Activated CD4-positive, alpha-beta T cell treated with anti-CD3 and anti-CD28 coated beads, Interleukin-2, amount 50 U/mL, for 16 hours (primary cell): ENCODE measurements around the gene PKHD1.

Source experiments
- DNase-seq: peaks from one replicate; pipeline ENCODE4 v3.0.0-alpha.2; 2020

The PKHD1 gene

DNA sequence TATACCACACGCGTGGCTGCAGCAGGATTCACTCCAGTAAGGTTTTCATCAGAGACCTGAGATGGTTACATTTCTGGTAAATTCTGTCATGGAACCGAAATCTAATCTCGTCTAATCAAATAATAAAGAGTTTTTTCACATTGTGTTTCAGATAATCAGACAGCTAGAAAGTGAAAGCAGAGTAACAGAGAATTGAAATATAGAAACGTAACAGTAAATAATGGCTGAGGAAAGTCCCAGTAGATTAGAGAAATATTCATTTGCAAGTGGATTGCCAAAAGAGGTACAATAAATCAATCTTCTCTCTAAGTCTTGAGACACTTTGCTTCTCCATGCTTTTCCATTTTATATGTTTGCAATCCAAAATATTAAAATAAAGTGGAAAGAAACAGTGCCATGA lies 42.4 kb downstream of the PKHD1 start:
- no peak for DNase-seq

- DNase-seq = no peak
These were observed 45.1 kb downstream of the PKHD1 start for GRCh38 chr6:52042141-52042885.

DNA sequence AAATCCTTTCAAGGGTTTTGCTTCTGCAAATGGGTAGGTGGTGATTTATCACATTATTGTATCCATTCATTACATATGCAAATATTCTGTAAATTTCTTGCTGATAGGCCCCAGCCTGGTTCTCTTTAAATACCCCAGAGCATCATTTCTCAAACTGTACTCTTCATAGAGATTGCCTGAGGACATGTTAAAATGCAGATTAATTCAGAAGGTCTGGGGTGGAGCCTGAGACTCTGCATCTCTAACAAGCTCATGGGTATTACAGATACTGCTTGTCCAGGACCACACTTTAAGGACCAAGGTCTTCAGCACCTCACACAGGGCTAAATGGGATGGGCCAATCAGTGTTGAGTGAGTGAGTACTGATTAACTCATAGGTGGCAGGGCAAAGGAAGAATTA lies 46.3 kb downstream of the PKHD1 start:
- DNase-seq = no peak

- no peak for DNase-seq
These were observed 59.7 kb downstream of the PKHD1 start for GRCh38 chr6:52027699-52028098.

- DNase-seq = no peak
These were observed 62.9 kb downstream of the PKHD1 start for GRCh38 chr6:52024451-52025068.

DNA sequence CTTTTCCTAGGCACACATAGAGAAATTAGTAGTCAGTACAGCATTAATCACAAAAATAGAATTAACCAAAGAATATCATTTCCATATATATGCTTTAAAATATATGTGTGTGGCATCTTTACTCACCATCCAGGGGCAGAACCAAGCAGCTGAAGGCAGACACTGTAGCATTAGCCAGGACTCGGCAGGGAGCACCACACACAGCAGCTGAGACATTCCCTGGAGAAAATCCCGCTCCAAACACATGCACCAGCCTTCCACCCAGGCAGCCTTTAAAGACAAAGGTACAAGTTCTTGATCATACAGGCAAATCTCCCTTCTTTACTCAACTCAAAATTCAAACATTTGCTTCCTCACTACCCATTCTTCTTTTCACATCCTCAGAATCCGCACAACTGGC lies 64.7 kb downstream of the PKHD1 start:
- no peak for DNase-seq

- DNase-seq = peak; percentile 12
These were observed 66.4 kb downstream of the PKHD1 start for GRCh38 chr6:52020945-52021570.

- no peak for DNase-seq
These were observed 67.5 kb downstream of the PKHD1 start for GRCh38 chr6:52019881-52020280.

DNA sequence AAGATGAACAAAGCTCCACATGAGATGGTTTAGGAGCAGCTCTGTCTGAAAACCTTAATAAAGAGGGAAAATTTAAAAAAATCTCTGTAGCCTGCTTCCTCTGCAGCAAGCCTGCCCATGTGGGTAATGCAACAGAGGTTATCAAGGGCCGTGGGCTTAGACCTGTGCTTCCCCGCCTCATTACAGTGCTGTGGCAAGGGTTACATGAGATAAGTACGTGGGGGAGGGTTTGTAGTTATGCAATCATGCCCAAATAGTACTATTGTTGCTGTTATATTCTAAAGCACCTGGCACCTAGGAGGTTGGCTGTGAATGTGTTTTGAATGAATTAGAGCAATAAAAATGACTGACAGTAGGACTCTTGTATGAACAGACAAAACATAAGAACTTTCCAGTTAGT lies 68.3 kb downstream of the PKHD1 start:
- DNase-seq = no peak

DNA sequence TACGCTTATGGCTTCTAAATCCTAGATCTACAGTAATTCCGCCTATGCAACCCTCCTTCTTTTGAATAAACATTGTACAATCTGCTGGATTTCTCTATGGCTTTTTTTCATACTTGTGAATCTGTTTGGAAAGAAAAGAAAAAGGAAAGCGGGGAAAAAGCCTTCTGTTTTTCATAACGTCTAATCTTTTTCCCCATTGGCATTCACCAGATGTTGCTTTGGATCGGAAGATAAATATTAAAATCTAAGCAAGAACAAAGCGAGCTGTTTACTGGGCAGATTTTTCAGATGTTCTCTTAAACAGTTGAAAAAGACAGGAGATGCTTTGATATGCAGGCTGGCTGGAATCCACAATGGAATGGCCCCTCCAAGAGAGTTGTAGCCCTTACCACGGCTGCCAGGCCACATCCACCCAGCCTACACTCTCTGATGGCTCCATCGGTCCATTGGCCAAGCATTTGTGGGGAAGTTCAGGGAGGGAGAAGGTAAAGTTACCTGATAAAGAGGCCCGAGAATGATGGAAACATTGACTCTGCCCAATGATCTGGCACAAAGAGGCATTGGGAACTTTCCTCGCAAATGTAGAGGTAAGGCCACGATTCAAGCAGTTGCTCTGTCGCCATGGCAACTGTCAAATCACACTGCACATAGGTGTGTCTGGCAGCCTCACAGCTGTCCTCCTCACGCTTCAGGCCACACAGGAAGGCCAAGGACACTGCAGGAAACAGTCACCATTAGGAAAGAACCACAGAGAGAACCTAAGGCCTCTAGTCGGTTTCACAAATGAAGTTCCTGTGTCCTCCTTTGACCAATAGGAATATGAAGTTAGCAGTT lies 70.3 kb downstream of the PKHD1 start:
- no peak for DNase-seq

DNA sequence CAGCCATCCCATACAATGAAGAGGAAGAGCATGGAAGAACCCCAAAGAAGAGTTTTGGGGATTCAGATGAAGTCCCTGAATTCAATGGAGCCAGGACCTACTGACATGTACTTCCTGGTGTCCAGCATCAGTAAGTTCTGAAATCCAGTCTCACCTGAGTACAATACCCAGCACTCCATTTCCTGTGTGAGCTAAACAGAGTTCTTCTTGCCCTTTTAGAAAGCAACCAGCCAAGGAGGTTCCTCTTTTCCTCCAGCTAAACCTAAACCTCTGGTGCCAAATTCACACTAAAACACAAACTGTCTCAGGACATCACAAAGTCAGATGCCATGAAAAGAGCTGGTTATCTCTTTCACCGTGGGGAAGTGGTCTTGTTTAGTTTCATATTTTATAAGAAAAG lies 71.5 kb downstream of the PKHD1 start:
- DNase-seq = no peak

- no peak for DNase-seq
These were observed 73.0 kb downstream of the PKHD1 start for GRCh38 chr6:52014391-52014790.

GRCh38 chr6:52013035-52013434 lies 74.4 kb downstream of the PKHD1 start:
- no peak for DNase-seq

DNA sequence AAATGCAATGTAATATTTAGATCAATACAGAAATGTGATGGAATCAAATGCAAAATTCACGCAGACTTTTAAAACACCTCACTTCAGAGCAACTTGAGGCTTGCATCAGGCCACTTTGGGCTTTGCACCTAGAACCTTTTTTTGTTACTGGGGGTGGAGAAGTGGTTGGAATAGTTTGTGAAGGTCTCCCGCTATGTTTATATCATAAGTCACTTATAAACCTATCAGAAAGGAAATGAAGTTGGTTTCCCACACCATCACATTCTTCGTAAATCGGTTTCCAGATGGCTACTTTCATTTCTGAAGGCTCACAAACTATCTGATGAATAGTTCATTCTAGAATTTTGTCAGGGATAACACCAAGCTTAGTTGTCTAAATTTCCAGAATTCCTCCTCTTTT lies 74.8 kb downstream of the PKHD1 start:
- no peak for DNase-seq

- DNase-seq = no peak
These were observed 76.6 kb downstream of the PKHD1 start for GRCh38 chr6:52010806-52011205.

GRCh38 chr6:52010145-52010544 lies 77.3 kb downstream of the PKHD1 start:
- DNase-seq = no peak

- no peak for DNase-seq
These were observed 77.8 kb downstream of the PKHD1 start for GRCh38 chr6:52009466-52010140.

- no peak for DNase-seq
These were observed 87.3 kb downstream of the PKHD1 start for GRCh38 chr6:52000064-52000463.

DNA sequence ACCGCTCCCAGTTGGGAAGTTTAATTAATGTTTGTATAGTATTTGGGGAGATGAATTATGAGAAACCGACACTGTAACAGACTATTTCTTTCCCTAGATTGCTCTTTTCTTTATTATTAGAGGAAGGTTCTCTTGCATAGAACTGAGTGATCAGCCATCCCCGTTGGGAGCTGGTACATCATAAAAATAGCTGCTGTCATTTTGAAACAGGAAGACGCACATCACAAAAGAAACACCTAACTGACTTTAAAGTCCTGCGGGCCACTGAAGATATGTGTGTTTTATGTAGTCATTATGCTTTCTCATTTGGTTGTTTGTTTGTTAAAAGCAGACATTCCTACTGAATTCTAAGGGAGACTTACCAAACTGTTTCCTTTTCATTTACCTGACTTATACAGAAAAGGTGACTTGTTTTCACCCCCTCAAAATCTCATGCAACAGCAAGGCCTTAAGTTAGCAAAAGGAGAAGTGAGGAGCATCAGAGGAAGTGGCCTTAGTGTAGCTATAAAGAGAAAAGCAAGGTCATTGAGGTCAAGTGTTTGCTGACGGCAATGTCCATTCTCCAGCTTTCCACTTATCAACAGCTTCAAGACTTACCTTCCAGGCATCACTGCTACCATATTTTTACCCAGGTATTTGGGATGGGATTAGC lies 91.0 kb downstream of the PKHD1 start:
- DNase-seq = no peak

DNA sequence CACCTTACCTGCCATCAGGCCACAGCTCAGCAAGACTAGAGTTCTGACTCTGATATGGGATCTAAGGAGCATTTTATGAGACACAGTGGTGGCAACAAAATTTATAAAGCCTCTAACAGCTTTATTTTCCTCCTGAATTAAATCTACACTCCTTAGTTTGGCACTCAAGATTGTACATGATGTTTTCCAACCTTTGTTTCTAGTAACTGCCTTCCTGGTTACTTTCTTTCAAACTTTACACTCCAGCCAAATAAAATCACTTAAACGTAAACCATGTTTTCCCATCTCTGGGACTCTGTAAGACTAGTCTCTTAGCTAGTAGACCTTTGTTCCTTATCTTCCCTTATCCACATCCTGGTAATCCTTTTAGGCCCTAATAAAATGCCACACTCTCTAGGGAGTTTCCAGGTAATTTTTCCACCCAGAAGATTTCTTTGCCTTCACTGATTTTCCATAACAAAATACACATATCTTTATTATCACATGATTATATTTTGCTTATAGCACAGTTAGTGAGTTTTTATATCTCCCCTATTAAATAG lies 92.1 kb downstream of the PKHD1 start:
- no peak for DNase-seq

DNA sequence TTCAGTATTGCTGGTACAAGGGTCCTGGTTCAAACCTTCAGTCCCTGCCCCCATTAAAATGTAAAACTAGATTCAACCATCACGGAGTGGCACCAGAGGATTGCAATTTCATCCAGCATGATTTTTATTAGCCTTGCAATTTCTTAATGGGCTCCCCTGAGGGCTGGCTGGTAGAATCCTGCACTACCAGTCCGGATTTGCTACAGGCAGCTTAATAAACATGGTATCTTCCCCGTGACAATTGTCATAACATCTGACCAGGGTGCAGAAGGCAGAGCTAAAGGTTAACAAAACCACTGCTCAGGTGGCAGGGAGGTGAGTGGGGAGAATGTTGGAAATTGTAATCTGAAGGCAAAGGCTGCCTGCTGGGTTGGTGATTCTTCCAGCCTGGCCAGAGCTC lies 94.5 kb downstream of the PKHD1 start:
- DNase-seq = no peak

DNA sequence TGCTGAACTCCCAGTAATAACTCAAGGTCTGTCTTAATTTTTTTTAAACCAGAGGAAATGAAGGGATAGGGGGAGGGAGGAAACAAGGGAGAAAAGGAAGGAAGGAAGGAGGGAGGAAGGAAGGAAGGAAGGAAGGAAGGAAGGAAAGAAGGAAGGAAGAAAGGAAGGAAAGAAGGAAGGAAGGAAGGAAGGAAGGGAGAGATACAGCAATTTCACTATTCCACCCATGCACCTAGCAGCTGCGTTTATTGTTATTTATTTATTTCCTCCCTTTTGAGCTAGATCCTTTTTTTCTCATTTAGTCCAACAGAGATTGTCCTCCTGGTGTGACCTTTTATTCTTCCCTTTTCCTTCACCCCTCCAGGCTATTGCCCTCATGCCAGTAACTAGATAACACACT lies 97.6 kb downstream of the PKHD1 start:
- no peak for DNase-seq
